Sciatic nerve (tissue), 2 donors: ENCODE results near the gene REP15. TPM values are rescaled to one million over a fixed set of nuclear protein-coding genes. Genes with fewer than 3 reads are reported as not detected.
"Not testable (repeated sequence)": the region's sequence is repeated elsewhere in the genome, so short reads cannot be mapped to it uniquely, and the experiment has no call there.

Experiments
- ATAC-seq: fragments of 200-7000 bp; cut with Tn5 transposase; one replicate; pipeline ENCODE4 v1.9.1; 2020; ENCODE audit warnings: mild to moderate bottlenecking, moderate library complexity
- DNase-seq: peaks from one replicate; pipeline ENCODE4 v3.0.0-alpha.2; 2020; ENCODE audit warnings: low spot score
- intact Hi-C: fragments of 100-400 bp; cut with DNase I; formaldehyde crosslinking; loops from one replicate; pipeline ENCODE4 v1.14.2; 2022
- total RNA-seq: library from RNA; stranded (reverse); fragmentation: NEBNext Ultra II Directional; extraction: Animal tissue kit (Norgen Biotek cat#: 25700); gene quantifications from one replicate; pipeline ENCODE4 v1.2.1, GENCODE V29; 2021
- donor health status: DM: no; HTN: no; CAD: no.
- donor health status: DM: no; HTN: no; CAD: no.

The REP15 gene
- total RNA-seq = 1.2 TPM

GRCh38 chr12:27696293-27696652 lies at the start of gene REP15:
Gene REP15 (plus strand): TSS chr12:27696447. CDS start chr12:27696563, 116 bp downstream.
- ATAC-seq (no peak), DNase-seq (no peak)
- intact Hi-C loops = no loop called here

GRCh38 chr12:27650011-27650410 lies 46.2 kb upstream of the REP15 start:
- DNase-seq (no peak), ATAC-seq (no peak)
- intact Hi-C loops = loop anchor here (10.0 kb wide), 1 partner anchor 215 kb away; no protein-coding TSS in a partner anchor

- DNase-seq = no peak
- no peak for ATAC-seq
- intact Hi-C loops = loop anchor here (10.0 kb wide), 1 partner anchor 216 kb away; no protein-coding TSS in a partner anchor
These were observed 45.0 kb upstream of the REP15 start for GRCh38 chr12:27651201-27651600.

GRCh38 chr12:27652174-27652763 lies 44.0 kb upstream of the REP15 start:
- peak; percentile 85 for ATAC-seq

GRCh38 chr12:27653661-27654060 lies 42.6 kb upstream of the REP15 start:
- ATAC-seq = no peak
- no peak for DNase-seq
- intact Hi-C loops = loop anchor here (10.0 kb wide), 1 partner anchor 219 kb away; no protein-coding TSS in a partner anchor

More at GRCh38 chr12:27652174-27652763, 44.0 kb upstream of the REP15 start:
- intact Hi-C loops = loop anchor here (10.0 kb wide), 1 partner anchor 217 kb away; no protein-coding TSS in a partner anchor
- no peak for DNase-seq

- not testable (repeated sequence) for DNase-seq, ATAC-seq
- intact Hi-C loops = loop anchor here (10.0 kb wide), 1 partner anchor 221 kb away; no protein-coding TSS in a partner anchor
These were observed 40.8 kb upstream of the REP15 start for GRCh38 chr12:27655476-27655875.

GRCh38 chr12:27657296-27657695 lies 39.0 kb upstream of the REP15 start:
- ATAC-seq = no peak
- intact Hi-C loops = loop anchor here (10.0 kb wide), 1 partner anchor 222 kb away; no protein-coding TSS in a partner anchor
- DNase-seq = no peak

- DNase-seq (no peak), ATAC-seq (no peak)
- intact Hi-C loops = no loop called here
These were observed 30.5 kb upstream of the REP15 start for GRCh38 chr12:27665704-27666103.

- DNase-seq (no peak), ATAC-seq (no peak)
- intact Hi-C loops = no loop called here
These were observed 29.7 kb upstream of the REP15 start for GRCh38 chr12:27666510-27666909.

GRCh38 chr12:27667540-27667939 lies 28.7 kb upstream of the REP15 start:
- ATAC-seq (peak; percentile 30), DNase-seq (no peak)
- intact Hi-C loops = no loop called here

GRCh38 chr12:27672051-27672450 lies 24.2 kb upstream of the REP15 start:
- DNase-seq (no peak), ATAC-seq (peak; percentile 29)
- intact Hi-C loops = no loop called here

GRCh38 chr12:27672643-27673042 lies 23.6 kb upstream of the REP15 start:
- intact Hi-C loops = no loop called here
- ATAC-seq = peak; percentile 81
- DNase-seq = no peak

- intact Hi-C loops = no loop called here
- no peak for DNase-seq
These were observed 23.0 kb upstream of the REP15 start for GRCh38 chr12:27673101-27673718.

GRCh38 chr12:27674989-27675388 lies 21.3 kb upstream of the REP15 start:
- DNase-seq = no peak
- intact Hi-C loops = no loop called here
- ATAC-seq = no peak

More at GRCh38 chr12:27673101-27673718, 23.0 kb upstream of the REP15 start:
- peak; percentile 58 for ATAC-seq

- ATAC-seq = no peak
- DNase-seq = no peak
- intact Hi-C loops = no loop called here
These were observed 15.6 kb upstream of the REP15 start for GRCh38 chr12:27680619-27681018.

- ATAC-seq (no peak), DNase-seq (no peak)
- intact Hi-C loops = no loop called here
These were observed 13.7 kb upstream of the REP15 start for GRCh38 chr12:27682534-27682933.

- DNase-seq (no peak), ATAC-seq (no peak)
- intact Hi-C loops = no loop called here
These were observed 11.0 kb upstream of the REP15 start for GRCh38 chr12:27685274-27685673.

GRCh38 chr12:27686147-27686546 lies 10.1 kb upstream of the REP15 start:
- no peak for DNase-seq
- intact Hi-C loops = no loop called here
- ATAC-seq = no peak

GRCh38 chr12:27688671-27689070 lies 7.6 kb upstream of the REP15 start:
- DNase-seq = no peak
- ATAC-seq = no peak
- intact Hi-C loops = no loop called here

GRCh38 chr12:27689558-27690180 lies 6.6 kb upstream of the REP15 start:
- intact Hi-C loops = no loop called here
- ATAC-seq (no peak), DNase-seq (no peak)
